AG09309 (cell line): ENCODE data around the gene HNRNPDL.
"Not testable (repeated sequence)": the region's sequence is repeated elsewhere in the genome, so short reads cannot be mapped to it uniquely, and the experiment has no call there.

Source experiments
- DNase-seq: peaks from one replicate; pipeline ENCODE4 v3.0.0-alpha.2; 2010; ENCODE audit warnings: low read depth
- H3K4me3 ChIP-seq: 2 replicates; pipeline ENCODE4 v1.5.1; 2011; ENCODE audit warnings: mild to moderate bottlenecking, low read depth, low read length, moderate library complexity; ENCODE audit not compliant: control insufficient read depth
- TF ChIP-seq, protein P1 (sequence below): IDR thresholded peaks from 2 replicates; pipeline ENCODE4 v1.5.1; 2011; ENCODE audit warnings: mild to moderate bottlenecking, low read depth, low read length, inconsistent platforms; ENCODE audit not compliant: insufficient read depth, control insufficient read depth; ENCODE audit errors: missing control alignments

The HNRNPDL gene

DNA sequence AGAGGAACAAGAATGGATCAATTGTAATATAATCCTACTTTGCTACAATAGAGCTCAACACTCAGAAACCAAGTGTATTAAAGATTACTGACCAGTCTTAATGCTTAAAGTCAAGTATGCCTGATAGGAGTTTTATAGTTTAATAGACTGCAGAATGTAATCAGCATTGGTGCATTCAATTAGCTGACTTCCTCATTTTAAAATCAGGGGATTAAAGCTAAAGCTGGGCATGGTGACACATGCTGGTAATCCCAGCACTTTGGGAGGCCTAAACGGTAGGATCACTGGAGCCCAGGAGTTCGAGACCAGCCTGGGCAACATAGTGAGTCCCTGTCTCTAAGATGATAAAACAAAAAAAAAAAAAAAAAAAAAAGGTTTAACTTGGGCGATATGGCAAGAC is 10.8 kb downstream of the HNRNPDL start:
- H3K4me3 ChIP-seq, result no peak overlapping the region
- DNase-seq, result no peak
- TF ChIP-seq, protein P1, sequence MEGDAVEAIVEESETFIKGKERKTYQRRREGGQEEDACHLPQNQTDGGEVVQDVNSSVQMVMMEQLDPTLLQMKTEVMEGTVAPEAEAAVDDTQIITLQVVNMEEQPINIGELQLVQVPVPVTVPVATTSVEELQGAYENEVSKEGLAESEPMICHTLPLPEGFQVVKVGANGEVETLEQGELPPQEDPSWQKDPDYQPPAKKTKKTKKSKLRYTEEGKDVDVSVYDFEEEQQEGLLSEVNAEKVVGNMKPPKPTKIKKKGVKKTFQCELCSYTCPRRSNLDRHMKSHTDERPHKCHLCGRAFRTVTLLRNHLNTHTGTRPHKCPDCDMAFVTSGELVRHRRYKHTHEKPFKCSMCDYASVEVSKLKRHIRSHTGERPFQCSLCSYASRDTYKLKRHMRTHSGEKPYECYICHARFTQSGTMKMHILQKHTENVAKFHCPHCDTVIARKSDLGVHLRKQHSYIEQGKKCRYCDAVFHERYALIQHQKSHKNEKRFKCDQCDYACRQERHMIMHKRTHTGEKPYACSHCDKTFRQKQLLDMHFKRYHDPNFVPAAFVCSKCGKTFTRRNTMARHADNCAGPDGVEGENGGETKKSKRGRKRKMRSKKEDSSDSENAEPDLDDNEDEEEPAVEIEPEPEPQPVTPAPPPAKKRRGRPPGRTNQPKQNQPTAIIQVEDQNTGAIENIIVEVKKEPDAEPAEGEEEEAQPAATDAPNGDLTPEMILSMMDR, result no peak

DNA sequence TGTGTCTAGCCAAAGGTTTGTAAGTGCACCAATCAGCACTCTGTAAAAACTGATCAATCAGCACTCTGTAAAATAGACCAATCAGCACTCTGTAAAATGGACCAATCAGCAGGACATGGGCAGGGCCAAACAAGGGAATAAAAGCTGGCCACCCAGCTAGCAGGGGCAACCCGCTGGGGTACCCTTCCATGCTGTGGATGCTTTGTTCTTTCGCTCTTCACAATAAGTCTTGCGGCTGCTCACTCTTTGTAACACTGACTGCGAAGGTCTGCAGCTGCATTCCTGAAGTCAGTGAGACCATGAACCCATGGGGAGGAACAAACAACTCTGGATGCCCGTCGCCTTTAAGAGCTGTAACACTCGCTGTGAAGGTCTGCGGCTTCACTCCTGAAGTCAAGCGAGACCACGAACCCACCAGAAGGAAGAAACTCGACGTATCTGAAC is 14.3 kb downstream of the HNRNPDL start:
- H3K4me3 ChIP-seq, result no peak overlapping the region
- no peak for DNase-seq
- TF ChIP-seq, protein P1, result no peak

DNA sequence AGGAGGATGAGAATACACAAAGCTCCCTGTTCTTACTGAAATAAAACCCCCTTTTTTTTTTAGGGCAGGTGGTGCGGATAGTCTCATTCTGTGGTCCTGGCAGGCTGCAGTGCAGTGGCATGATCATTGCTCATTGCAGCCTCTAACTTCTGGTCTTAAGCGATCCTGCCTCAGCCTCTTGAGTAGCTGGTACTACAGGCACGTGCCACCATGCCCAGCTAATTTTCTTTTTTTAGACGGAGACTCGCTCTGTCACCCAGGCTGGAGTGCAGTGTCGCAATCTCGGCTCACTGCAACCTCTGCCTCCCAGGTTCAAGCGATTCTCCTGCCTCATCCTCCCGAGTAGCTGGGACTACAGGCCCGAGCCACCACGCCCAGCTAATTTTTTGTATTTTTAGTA is 15.2 kb downstream of the HNRNPDL start:
- H3K4me3 ChIP-seq, DNase-seq: not testable (repeated sequence)

DNA sequence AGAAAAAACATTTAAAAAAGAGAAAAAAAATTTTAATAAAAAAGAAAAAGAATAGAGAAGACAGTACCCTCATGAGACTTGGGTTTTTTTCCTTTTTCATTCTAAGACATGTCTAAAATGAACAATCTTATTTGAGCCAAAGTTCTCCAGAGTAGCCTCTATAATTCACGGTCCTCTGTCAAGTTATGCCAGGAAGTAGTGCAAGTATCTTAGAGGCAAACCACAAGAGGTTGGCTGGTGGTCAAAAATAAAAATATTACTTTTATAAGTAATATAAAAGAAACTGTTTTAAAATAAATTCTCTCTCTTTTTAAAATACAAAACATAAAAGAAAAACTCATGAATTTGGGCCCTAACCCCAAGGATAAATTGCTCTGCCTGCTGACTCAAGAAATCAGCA is 26.5 kb downstream of the HNRNPDL start:
- H3K4me3 ChIP-seq, result no peak overlapping the region
- TF ChIP-seq, protein P1, result no peak
- no peak for DNase-seq

DNA sequence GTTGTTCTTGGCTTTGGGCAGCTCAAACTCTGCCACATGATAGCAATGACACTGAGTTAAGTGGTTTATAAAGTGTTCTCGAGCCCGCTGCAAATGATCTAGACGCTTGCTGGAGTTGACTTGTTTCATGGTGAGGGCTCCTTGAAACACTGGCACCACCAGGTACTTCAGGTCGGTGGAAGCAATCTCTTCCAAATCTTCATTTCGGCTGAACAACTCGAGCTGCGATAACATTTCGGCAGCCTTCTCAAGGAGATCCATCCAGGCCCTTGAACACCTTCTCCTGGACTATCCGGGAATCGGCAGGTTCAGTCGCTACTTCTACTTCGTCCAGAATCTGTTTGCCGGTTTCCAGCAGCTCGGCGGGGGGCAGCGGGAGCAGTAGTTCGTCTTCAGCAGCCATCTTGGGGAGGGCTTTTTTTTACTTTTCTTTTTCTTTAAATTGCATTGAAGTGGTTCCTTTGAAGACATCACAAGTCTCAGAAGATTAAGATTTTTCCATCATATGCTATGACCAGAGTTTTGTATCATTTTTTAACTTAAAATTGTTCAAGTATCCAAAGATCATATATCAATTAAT is 28.0 kb downstream of the HNRNPDL start:
- DNase-seq, result no peak
- TF ChIP-seq, protein P1, result no peak
- no peak overlapping the region for H3K4me3 ChIP-seq

DNA sequence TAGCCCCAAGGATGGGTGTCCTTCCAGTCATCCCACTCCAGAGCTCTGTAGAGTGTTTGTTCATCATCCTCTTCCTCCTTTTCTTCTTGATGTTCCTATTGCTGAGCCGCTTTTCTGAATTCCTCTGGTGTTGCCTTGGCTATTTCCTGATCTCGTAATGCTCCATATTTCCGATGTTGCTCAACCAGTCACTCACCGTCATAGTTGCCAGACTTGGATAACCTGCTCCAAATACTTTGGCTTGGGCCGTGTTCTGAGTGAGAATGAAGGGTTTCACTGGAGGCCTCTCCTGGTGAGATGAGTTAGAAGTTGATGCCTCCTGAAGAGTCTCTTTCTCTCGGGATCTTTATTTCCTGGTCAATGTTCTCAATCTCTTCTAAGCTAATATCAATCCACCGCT is 28.7 kb downstream of the HNRNPDL start:
- H3K4me3 ChIP-seq, result no peak overlapping the region
- TF ChIP-seq, protein P1, result no peak
- DNase-seq, result no peak

DNA sequence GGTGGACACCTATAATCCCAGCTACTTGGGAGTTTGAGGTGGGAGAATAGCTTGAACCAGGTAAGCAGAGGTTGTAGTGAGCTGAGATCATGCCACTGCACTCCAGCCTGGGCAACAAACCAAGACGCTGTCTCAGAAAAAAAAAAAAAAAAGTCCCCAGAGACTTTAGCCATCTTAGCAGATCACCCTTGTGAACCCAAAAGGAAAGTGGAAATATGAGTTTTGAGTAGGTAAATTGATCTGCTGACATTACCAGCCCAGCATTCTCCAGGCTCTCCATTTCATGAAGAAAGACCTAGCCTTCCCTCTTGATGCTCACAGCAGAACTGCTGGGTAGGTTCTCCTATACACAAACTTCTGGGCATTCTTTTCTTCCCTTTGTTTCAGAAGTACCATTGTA is 32.0 kb downstream of the HNRNPDL start:
- TF ChIP-seq, protein P1, result no peak
- no peak for DNase-seq

DNA sequence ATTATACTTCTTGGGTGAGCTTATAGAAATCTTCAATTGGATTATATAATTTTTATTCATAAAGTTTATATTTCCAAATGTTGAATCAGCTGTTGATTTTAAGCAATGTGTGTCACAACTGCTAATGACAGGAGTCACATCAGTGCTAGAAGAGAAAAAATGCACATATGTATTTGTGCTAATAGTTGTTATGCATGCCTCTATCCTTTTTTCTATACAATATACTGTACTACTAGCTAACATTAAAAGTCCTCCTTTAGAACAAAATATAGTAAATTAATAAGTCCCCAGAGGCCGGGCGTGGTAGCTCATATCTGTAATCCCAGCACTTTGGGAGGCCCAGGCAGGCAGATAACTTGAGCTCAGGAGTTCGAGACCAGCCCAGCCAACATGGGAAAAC is 32.7 kb downstream of the HNRNPDL start:
- no peak overlapping the region for H3K4me3 ChIP-seq
- TF ChIP-seq, protein P1, result no peak
- no peak for DNase-seq

More for the DNA sequence above, 32.0 kb downstream of the HNRNPDL start:
- H3K4me3 ChIP-seq, result no peak overlapping the region
